D721Med (cell line): Measurements from ENCODE around the gene FAM78B.

Experiments
- DNase-seq: peaks from one replicate; pipeline ENCODE4 v3.0.0; 2011; ENCODE audit warnings: low spot score; ENCODE audit not compliant: insufficient read length
- FAIRE-seq: peaks from 2 replicates; lab custom pipeline; 2011; peaks lifted over from hg19 to GRCh38; lab: Jason Lieb, UNC
- TF ChIP-seq, protein P1 (sequence below): IDR thresholded peaks from 2 replicates; pipeline ENCODE4 v1.5.1; 2012; ENCODE audit warnings: mild to moderate bottlenecking, control low read depth; ENCODE audit not compliant: insufficient read depth; ENCODE audit errors: missing control alignments

Gene FAM78B

DNA sequence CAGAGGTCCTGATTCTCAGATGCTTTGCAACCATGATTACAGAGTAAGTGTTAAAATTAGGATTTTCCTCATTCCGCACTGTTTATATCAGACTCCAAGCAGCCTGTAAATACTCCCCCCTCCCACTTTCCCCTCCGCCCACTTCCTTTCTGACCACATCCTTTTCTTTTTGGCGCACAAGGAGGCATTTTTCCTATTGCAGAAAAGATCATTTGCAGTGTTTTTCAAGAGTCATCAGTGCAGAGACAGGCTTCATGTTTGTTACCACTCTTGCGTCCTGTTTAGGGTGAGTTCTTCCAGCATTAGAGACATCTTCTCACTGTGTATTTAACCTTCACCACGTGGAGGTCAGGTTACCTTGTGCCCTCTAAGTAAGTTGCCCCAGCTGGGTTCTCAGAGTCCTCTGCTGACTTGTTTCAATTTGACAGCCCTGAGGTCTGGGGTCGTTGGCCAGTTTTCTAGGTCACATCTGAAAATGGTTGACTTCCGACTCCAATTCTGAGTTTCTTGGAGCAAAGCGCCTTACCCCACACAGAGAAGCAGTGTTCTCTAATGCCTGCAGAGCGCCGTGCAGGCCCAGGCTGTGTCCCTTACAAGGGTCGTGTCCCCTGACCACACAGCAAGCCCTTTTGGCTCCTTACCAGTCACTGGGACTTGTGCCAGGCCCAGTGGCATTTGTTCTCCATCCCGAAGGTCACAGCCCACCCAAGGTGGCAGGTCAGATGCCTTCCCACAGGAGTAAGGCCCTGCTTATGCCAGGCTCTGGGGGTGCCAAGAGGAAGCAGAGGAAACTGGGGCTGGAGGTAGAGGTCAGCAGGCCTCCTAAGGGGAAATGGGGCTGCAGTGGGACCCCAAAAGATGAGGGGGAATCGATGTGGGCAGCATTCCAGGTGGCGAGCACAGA is 85.6 kb downstream of the FAM78B start:
- FAIRE-seq (no peak), DNase-seq (no peak)
- TF ChIP-seq, protein P1, sequence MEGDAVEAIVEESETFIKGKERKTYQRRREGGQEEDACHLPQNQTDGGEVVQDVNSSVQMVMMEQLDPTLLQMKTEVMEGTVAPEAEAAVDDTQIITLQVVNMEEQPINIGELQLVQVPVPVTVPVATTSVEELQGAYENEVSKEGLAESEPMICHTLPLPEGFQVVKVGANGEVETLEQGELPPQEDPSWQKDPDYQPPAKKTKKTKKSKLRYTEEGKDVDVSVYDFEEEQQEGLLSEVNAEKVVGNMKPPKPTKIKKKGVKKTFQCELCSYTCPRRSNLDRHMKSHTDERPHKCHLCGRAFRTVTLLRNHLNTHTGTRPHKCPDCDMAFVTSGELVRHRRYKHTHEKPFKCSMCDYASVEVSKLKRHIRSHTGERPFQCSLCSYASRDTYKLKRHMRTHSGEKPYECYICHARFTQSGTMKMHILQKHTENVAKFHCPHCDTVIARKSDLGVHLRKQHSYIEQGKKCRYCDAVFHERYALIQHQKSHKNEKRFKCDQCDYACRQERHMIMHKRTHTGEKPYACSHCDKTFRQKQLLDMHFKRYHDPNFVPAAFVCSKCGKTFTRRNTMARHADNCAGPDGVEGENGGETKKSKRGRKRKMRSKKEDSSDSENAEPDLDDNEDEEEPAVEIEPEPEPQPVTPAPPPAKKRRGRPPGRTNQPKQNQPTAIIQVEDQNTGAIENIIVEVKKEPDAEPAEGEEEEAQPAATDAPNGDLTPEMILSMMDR, result no peak

DNA sequence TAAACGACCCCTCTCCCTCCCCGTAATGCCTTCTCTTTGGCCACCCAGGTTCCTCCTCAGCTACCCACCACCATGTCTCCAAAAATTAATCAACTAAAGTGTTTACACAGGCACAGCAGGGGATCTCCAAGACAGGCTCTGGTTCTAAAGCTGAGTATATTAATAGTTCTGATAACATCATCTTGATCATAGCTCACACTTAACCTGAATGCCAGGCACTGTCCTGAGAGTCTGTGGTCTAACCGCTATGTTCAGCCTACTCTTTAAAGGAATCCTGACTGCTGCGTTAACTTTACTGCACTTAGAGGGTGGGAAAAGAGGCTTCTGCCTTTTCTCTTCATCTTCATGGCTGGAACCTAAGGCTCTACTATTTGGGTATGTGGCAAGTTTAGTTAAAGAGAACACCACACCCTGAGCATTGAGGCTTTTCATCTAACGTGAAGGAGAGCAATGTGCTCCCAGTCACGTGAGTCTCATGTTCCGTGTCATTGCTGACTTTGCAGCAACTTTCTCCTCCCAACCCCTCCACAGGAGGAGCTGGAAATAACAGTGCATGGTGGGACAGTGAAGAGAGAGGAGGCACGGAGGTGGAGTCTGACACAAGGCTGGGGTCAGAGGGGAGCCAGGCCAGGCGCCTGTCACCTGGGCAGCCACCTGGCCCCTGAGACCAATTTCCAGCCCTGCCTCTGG is 86.4 kb downstream of the FAM78B start:
- DNase-seq (no peak), FAIRE-seq (no peak)
- TF ChIP-seq, protein P1, result no peak

- no peak for DNase-seq
- TF ChIP-seq, protein P1, result no peak
Observed at GRCh38 chr1:166079276-166079675, 87.5 kb downstream of the FAM78B start.

DNA sequence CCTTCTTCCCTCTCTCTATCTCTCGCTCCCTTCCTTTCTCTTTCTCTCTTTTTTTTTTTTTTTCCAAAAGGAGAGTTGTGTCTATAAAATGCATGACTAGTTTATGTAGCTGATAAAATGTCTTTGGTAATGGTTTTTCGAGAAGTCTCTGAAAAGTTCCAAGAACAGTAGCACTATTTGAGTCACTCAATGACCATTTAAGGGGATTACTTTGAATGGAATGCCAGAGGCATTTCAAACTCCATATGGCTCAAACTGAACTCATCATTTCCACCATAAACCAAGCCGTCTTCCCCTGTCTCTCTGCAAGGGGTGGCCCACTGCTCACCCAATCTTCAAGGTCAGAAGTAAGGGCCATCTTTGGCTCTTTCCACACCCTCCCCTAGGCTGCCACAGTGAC is 93.3 kb downstream of the FAM78B start:
- no peak for DNase-seq
- no peak for FAIRE-seq
- TF ChIP-seq, protein P1, result no peak

More at GRCh38 chr1:166079276-166079675, 87.5 kb downstream of the FAM78B start:
- no peak for FAIRE-seq

DNA sequence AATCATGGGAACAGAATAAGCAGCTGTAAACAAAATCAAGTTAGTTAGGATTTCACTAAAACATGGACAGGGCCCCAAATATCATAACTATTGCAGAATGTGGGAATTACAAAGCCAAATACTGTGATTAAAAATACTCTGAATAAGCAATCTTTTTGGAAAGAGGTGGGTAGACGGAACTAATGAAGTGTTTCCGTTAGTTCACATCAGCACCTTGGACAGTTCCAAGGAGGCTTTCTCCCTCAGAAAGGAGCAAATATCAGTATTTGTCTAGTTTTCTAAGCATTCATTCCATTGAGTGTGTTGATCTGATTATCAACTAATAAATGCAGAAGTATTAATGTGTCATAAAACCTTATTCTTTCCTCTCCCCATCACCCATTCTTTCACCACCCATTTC is 97.4 kb downstream of the FAM78B start:
- no peak for DNase-seq
- TF ChIP-seq, protein P1, result no peak
- no peak for FAIRE-seq

DNA sequence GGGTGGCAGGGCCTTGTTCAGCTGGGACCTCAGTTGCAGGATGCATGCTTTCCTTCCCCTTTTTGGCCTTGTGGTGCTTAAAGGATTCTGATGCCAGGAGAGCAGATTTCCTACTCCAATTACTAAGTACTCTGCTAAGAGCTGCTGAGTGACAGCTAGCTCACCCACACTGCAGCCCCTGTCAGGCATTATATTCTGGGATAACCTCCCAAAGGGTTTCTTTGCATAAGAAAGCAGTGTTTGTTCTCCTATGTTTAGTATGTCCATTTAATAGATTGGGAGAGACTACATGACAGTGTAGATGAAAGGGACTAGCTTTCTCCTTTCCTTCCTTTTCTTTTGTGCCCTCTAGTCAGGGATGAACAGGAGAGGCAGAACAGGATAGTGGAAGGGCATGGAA is 100.7 kb downstream of the FAM78B start:
- no peak for FAIRE-seq
- TF ChIP-seq, protein P1, result no peak
- no peak for DNase-seq
